Kidney epithelial cell (primary cell): ENCODE measurements around the gene PTPRU. TPM values are rescaled to one million over a fixed set of nuclear protein-coding genes. Genes with fewer than 3 reads are reported as not detected.

Experiments
- DNase-seq: peaks from one replicate; pipeline ENCODE4 v3.0.0-alpha.2; 2010; ENCODE audit warnings: low read depth
- H3K27me3 ChIP-seq: 2 replicates; pipeline ENCODE4 v1.6.0; 2011; ENCODE audit warnings: low read length; ENCODE audit not compliant: control insufficient read depth, insufficient read depth
- H3K36me3 ChIP-seq: 2 replicates; pipeline ENCODE4 v1.5.1; 2011; ENCODE audit warnings: low read length; ENCODE audit not compliant: control insufficient read depth, insufficient read depth
- H3K4me3 ChIP-seq: 2 replicates; pipeline ENCODE4 v1.5.1; 2011; ENCODE audit warnings: low read depth, mild to moderate bottlenecking, control low read depth, low read length
- CTCF ChIP-seq: IDR thresholded peaks from 2 replicates; pipeline ENCODE4 v1.5.1; 2011; ENCODE audit warnings: mild to moderate bottlenecking, moderate library complexity, low read length, control low read depth, inconsistent platforms; ENCODE audit not compliant: insufficient read depth, poor library complexity, severe bottlenecking
- total RNA-seq: library from RNA; depleted of rRNA; stranded (reverse); fragments of >200 nt; gene quantifications from 2 replicates; pipeline ENCODE4 v1.2.3, GENCODE V29; 2015

Gene PTPRU
- total RNA-seq, 1 donor from 2014 or later: 55.4 TPM

GRCh38 chr1:29304025-29304684, 67.8 kb downstream of the PTPRU start:
- TF ChIP-seq CTCF: no peak
- Histone ChIP-seq H3K27me3 (no peaks in the 10 kb centered on the region), H3K36me3 (peaks cover 2% of the 10 kb centered on the region), H3K4me3 (no peak overlapping the region)
- DNase-seq: no peak

- Histone ChIP-seq H3K27me3 (no peaks in the 10 kb centered on the region), H3K4me3 (no peak overlapping the region), H3K36me3 (peaks cover 2% of the 10 kb centered on the region)
- TF ChIP-seq CTCF: no peak
- no peak for DNase-seq
Measured at GRCh38 chr1:29305943-29306342, 69.6 kb downstream of the PTPRU start.

- Histone ChIP-seq H3K36me3 (peaks cover 2% of the 10 kb centered on the region), H3K4me3 (no peak overlapping the region), H3K27me3 (no peaks in the 10 kb centered on the region)
- TF ChIP-seq CTCF: no peak
- no peak for DNase-seq
Measured at GRCh38 chr1:29306471-29307140, 70.3 kb downstream of the PTPRU start.

GRCh38 chr1:29309075-29309474, 72.8 kb downstream of the PTPRU start:
- TF ChIP-seq CTCF: no peak
- no peak for DNase-seq
- peaks cover 2% of the 10 kb centered on the region for H3K36me3 ChIP-seq

GRCh38 chr1:29309621-29310020, 73.3 kb downstream of the PTPRU start:
- DNase-seq: no peak
- peaks cover 2% of the 10 kb centered on the region for H3K36me3 ChIP-seq
- H3K27me3 ChIP-seq: no peaks in the 10 kb centered on the region
- H3K4me3 ChIP-seq: no peak overlapping the region
- TF ChIP-seq CTCF: no peak

More at GRCh38 chr1:29309075-29309474, 72.8 kb downstream of the PTPRU start:
- H3K27me3 ChIP-seq: no peaks in the 10 kb centered on the region
- H3K4me3 ChIP-seq: no peak overlapping the region

GRCh38 chr1:29310616-29311180, 74.4 kb downstream of the PTPRU start:
- no peak for TF ChIP-seq CTCF
- no peak for DNase-seq
- H3K36me3 ChIP-seq: peaks cover 2% of the 10 kb centered on the region
- H3K27me3 ChIP-seq: no peaks in the 10 kb centered on the region
- H3K4me3 ChIP-seq: no peak overlapping the region
